MCF 10A (cell line): ENCODE data around the gene IFT52. TPM values are rescaled to one million over a fixed set of nuclear protein-coding genes. Genes with fewer than 3 reads are reported as not detected.
"Not testable (repeated sequence)": the region's sequence is repeated elsewhere in the genome, so short reads cannot be mapped to it uniquely, and the experiment has no call there.

Experiments
- BruUV-seq: library from RNA; stranded (reverse); fragments of 400-500 nt; replicated peaks from 2 replicates; lab custom pipeline; 2021; lab: Mats Ljungman, UMichigan
- CTCF ChIA-PET: fragments of 300-600 bp; sonication (Branson Sonifier 250); formaldehyde crosslinking; extraction: SDS; loops from one replicate; lab custom pipeline; 2021; ENCODE audit warnings: antibody characterized with exemption, inconsistent platforms; lab: Yijun Ruan, JAX
- POLR2A ChIA-PET: fragments of 300-600, 350-650 bp; sonication (Branson Sonifier 250); formaldehyde crosslinking; extraction: SDS; loops from one replicate; lab custom pipeline; 2020; ENCODE audit warnings: antibody characterized with exemption, inconsistent platforms; lab: Yijun Ruan, JAX
- DNase-seq: peaks from one replicate; pipeline ENCODE4 v3.0.0-alpha.2; 2018; ENCODE audit not compliant: unreplicated experiment
- H3K27ac Mint-ChIP-seq: one replicate; pipeline ENCODE4 v1.8.0; 2022; ENCODE audit warnings: mild to moderate bottlenecking, low read depth, mixed read lengths; ENCODE audit not compliant: unreplicated experiment
- H3K27me3 Mint-ChIP-seq: one replicate; pipeline ENCODE4 v1.8.0; 2022; ENCODE audit warnings: mixed read lengths; ENCODE audit not compliant: insufficient read depth, unreplicated experiment
- H3K36me3 Mint-ChIP-seq: one replicate; pipeline ENCODE4 v1.8.0; 2022; ENCODE audit warnings: mild to moderate bottlenecking, moderate library complexity, mixed read lengths; ENCODE audit not compliant: insufficient read depth, unreplicated experiment
- H3K4me1 Mint-ChIP-seq: one replicate; pipeline ENCODE4 v1.8.0; 2022; ENCODE audit warnings: mixed read lengths; ENCODE audit not compliant: insufficient read depth, unreplicated experiment
- H3K4me3 Mint-ChIP-seq: one replicate; pipeline ENCODE4 v1.8.0; 2022; ENCODE audit warnings: mild to moderate bottlenecking, moderate library complexity, mixed read lengths; ENCODE audit not compliant: unreplicated experiment
- H3K9me3 Mint-ChIP-seq: one replicate; pipeline ENCODE4 v1.8.0; 2022; ENCODE audit warnings: mixed read lengths; ENCODE audit not compliant: unreplicated experiment
- CTCF ChIP-seq: fragments of 200-600 bp; IDR thresholded peaks from one replicate; pipeline ENCODE4 v1.8.0; 2022; ENCODE audit warnings: antibody characterized with exemption, mild to moderate bottlenecking; ENCODE audit not compliant: unreplicated experiment
- intact Hi-C: fragments of 100-400 bp; cut with micrococcal nuclease; formaldehyde crosslinking; loops from 2 replicates; pipeline ENCODE4 v1.14.1; 2022
- total RNA-seq: library from RNA; stranded (reverse); gene quantifications from 2 replicates; pipeline ENCODE4 v1.2.3, GENCODE V29; 2022

The IFT52 gene
- total RNA-seq, 1 experiment from 2014 or later, result 21.8 TPM

- H3K4me1 Mint-ChIP-seq, result no peaks in the 10 kb centered on the region
- intact Hi-C loops, result no loop called here
- ChIA-PET CTCF (interaction anchor here (0.6 to 0.7 kb wide), 3 partner anchors 11 to 326 kb away, joined by 3 read pairs; no protein-coding TSS in a partner anchor), POLR2A (no interaction called here)
- TF ChIP-seq CTCF, result no peak
- H3K9me3 Mint-ChIP-seq, result no peaks in the 10 kb centered on the region
- H3K27ac Mint-ChIP-seq, result no peak overlapping the region
- no TSS peak for BruUV-seq
- DNase-seq, result no peak
- no peak overlapping the region for H3K4me3 Mint-ChIP-seq
- H3K36me3 Mint-ChIP-seq, result peaks cover 13% of the 10 kb centered on the region
- H3K27me3 Mint-ChIP-seq, result no peaks in the 10 kb centered on the region
These were observed 63.2 kb downstream of the IFT52 start for GRCh38 chr20:43653966-43654365.

GRCh38 chr20:43655176-43655575 is 64.4 kb downstream of the IFT52 start:
- POLR2A ChIA-PET, H3K36me3 Mint-ChIP-seq, H3K9me3 Mint-ChIP-seq, H3K27me3 Mint-ChIP-seq, H3K4me3 Mint-ChIP-seq, DNase-seq, H3K27ac Mint-ChIP-seq, H3K4me1 Mint-ChIP-seq, intact Hi-C loops, BruUV-seq: not testable (repeated sequence)
- CTCF ChIA-PET, result interaction anchor here (1.5 kb wide), 1 partner anchor 117 kb away, joined by 6 read pairs; no protein-coding TSS in a partner anchor

- intact Hi-C loops, result no loop called here
- ChIA-PET POLR2A (no interaction called here), CTCF (interaction anchor here (1.5 kb wide), 1 partner anchor 117 kb away, joined by 6 read pairs; no protein-coding TSS in a partner anchor)
- Mint-ChIP-seq H3K36me3 (peaks cover 6% of the 10 kb centered on the region), H3K4me1 (no peaks in the 10 kb centered on the region), H3K9me3 (no peaks in the 10 kb centered on the region), H3K27me3 (no peaks in the 10 kb centered on the region), H3K27ac (peak overlapping the region; percentile 98), H3K4me3 (peak overlapping the region; percentile 93)
- no peak for TF ChIP-seq CTCF
- no TSS peak for BruUV-seq
- no peak for DNase-seq
These were observed 65.2 kb downstream of the IFT52 start for GRCh38 chr20:43655937-43656336.

GRCh38 chr20:43658069-43658722 is 67.5 kb downstream of the IFT52 start:
- intact Hi-C loops, result no loop called here
- BruUV-seq, result no TSS peak
- Mint-ChIP-seq H3K27ac (peak overlapping the region; percentile 98), H3K4me3 (peak overlapping the region; percentile 93), H3K36me3 (peaks cover 6% of the 10 kb centered on the region), H3K9me3 (no peaks in the 10 kb centered on the region), H3K27me3 (no peaks in the 10 kb centered on the region), H3K4me1 (no peaks in the 10 kb centered on the region)
- peak; percentile 37 for DNase-seq
- TF ChIP-seq CTCF, result no peak
- CTCF ChIA-PET, result no interaction called here
- POLR2A ChIA-PET, result no interaction called here
